GM23338 (cell line): ENCODE data around the gene CXorf65. TPM values are rescaled to one million over a fixed set of nuclear protein-coding genes. Genes with fewer than 3 reads are reported as not detected.
A peak's percentile ranks its signal among the peaks of the same experiment; 100 is the strongest.

ENCODE experiments used
- ATAC-seq: fragments of 200-7000 bp; cut with Tn5 transposase; 3 replicates; pipeline ENCODE4 v1.9.1; 2020
- DNase-seq: peaks from one replicate; pipeline ENCODE4 v3.0.0-alpha.2; 2015; ENCODE audit warnings: low spot score
- H2AFZ ChIP-seq: fragments of 200-600 bp; sonication (generic); 2 replicates; pipeline ENCODE4 v1.8.0; 2016; ENCODE audit warnings: antibody characterized with exemption, mild to moderate bottlenecking, moderate library complexity
- H3F3A ChIP-seq: fragments of 200-600 bp; sonication (generic); replicated peaks from 2 replicates; pipeline ENCODE4 v1.8.0; 2017; ENCODE audit warnings: antibody characterized with exemption, mixed run types, low read depth
- H3K27ac ChIP-seq: fragments of 200-600 bp; sonication (generic); 2 replicates; pipeline ENCODE4 v1.6.1; 2016; ENCODE audit warnings: low read depth
- H3K27me3 ChIP-seq: fragments of 200-600 bp; sonication (generic); 2 replicates; pipeline ENCODE4 v1.8.0; 2016; ENCODE audit warnings: mild to moderate bottlenecking, mixed run types, moderate library complexity; ENCODE audit not compliant: insufficient read depth
- H3K36me3 ChIP-seq: fragments of 200-600 bp; sonication (generic); 2 replicates; pipeline ENCODE4 v1.8.0; 2016; ENCODE audit warnings: mild to moderate bottlenecking; ENCODE audit not compliant: insufficient read depth
- H3K4me1 ChIP-seq: fragments of 200-600 bp; sonication (generic); 2 replicates; pipeline ENCODE4 v1.8.0; 2016; ENCODE audit warnings: mild to moderate bottlenecking, moderate library complexity; ENCODE audit not compliant: insufficient read depth
- H3K4me2 ChIP-seq: fragments of 200-600 bp; sonication (generic); 2 replicates; pipeline ENCODE4 v1.7.1; 2017; ENCODE audit warnings: mixed run types
- H3K4me3 ChIP-seq: fragments of 200-600 bp; sonication (generic); 2 replicates; pipeline ENCODE4 v1.6.1; 2016; ENCODE audit warnings: mixed run types
- H3K79me2 ChIP-seq: fragments of 200-600 bp; sonication (generic); replicated peaks from 2 replicates; pipeline ENCODE4 v1.8.0; 2017; ENCODE audit warnings: mild to moderate bottlenecking; ENCODE audit not compliant: insufficient read depth
- H3K9me2 ChIP-seq: fragments of 200-600 bp; sonication (generic); 2 replicates; pipeline ENCODE4 v1.8.0; 2017; ENCODE audit not compliant: insufficient read depth
- H4K20me1 ChIP-seq: fragments of 200-600 bp; sonication (generic); replicated peaks from 2 replicates; pipeline ENCODE4 v1.8.0; 2017; ENCODE audit warnings: mild to moderate bottlenecking; ENCODE audit not compliant: insufficient read depth
- H3K27ac Mint-ChIP-seq: 2 replicates; pipeline ENCODE4 v1.8.0; 2020; ENCODE audit warnings: inconsistent platforms, mild to moderate bottlenecking, moderate library complexity, mixed read lengths
- H3K27me3 Mint-ChIP-seq: 3 replicates; pipeline ENCODE4 v1.8.0; 2022; ENCODE audit warnings: low read depth, mild to moderate bottlenecking, moderate library complexity, mixed read lengths, inconsistent platforms; ENCODE audit not compliant: insufficient read depth, poor library complexity
- H3K36me3 Mint-ChIP-seq: 3 replicates; pipeline ENCODE4 v1.8.0; 2021; ENCODE audit warnings: low read depth, mild to moderate bottlenecking, inconsistent platforms, moderate library complexity, mixed read lengths
- H3K4me1 Mint-ChIP-seq: 3 replicates; pipeline ENCODE4 v1.8.0; 2020; ENCODE audit warnings: mild to moderate bottlenecking, inconsistent platforms, mixed read lengths
- H3K4me3 Mint-ChIP-seq: 3 replicates; pipeline ENCODE4 v1.8.0; 2021; ENCODE audit warnings: moderate library complexity, mild to moderate bottlenecking, inconsistent platforms, mixed read lengths
- H3K9me3 Mint-ChIP-seq: 3 replicates; pipeline ENCODE4 v1.8.0; 2020; ENCODE audit warnings: moderate library complexity, mild to moderate bottlenecking, inconsistent platforms, mixed read lengths
- CTCF ChIP-seq, 2 experiments: fragments of 200-600 bp in 1 of 2; sonication (generic) in 1 of 2; conservative IDR thresholded peaks; 2 replicates each; pipeline versions ENCODE4 v1.5.1 to v1.6.1; 2016 to 2017; ENCODE audit warnings: antibody characterized with exemption in 2 of 2, low read depth in 2 of 2, mild to moderate bottlenecking in 2 of 2, moderate library complexity in 1 of 2
- ZNF462 ChIP-seq: fragments of 250-450 bp; sonication (Bioruptor Pico); IDR thresholded peaks from 2 replicates; pipeline ENCODE4 v1.5.0; 2020; ENCODE audit warnings: mild to moderate bottlenecking, moderate library complexity
- polyA plus RNA-seq: library from polyadenylated mRNA; unstranded; fragments of >200 nt; fragmentation: Nextera tagmentation; extraction: Ambion mirVana; gene quantifications from 2 replicates; pipeline ENCODE4 v1.2.1, GENCODE V29; 2016
- total RNA-seq: library from RNA; depleted of rRNA; stranded (reverse); fragments of >200 nt; shearing (Covaris generic); gene quantifications from 2 replicates; pipeline ENCODE4 v1.2.3, GENCODE V29; 2014

CXorf65 gene
- total and polyA plus RNA-seq, 2 experiments from 2014 or later: 0.79 TPM; not detected in 1

GRCh38 chrX:71147496-71148277 lies 41.1 kb upstream of the CXorf65 start:
- no peaks in the 10 kb centered on the region for H3F3A ChIP-seq
- no peaks in the 10 kb centered on the region for H3K27me3 ChIP-seq
- ATAC-seq (peak; percentile 22), DNase-seq (peak; percentile 6)
- Mint-ChIP-seq H3K36me3 (peaks cover 2% of the 10 kb centered on the region; the same call in 1 of the 3 replicates), H3K4me3 (no peak overlapping the region), H3K4me1 (peaks cover 23% of the 10 kb centered on the region), H3K27ac (no peak overlapping the region), H3K9me3 (no peaks in the 10 kb centered on the region), H3K27me3 (peaks cover 6% of the 10 kb centered on the region)
- no peaks in the 10 kb centered on the region for H3K79me2 ChIP-seq
- no peak overlapping the region for H3K4me3 ChIP-seq
- TF ChIP-seq CTCF (conservative IDR thresholded peaks at IDR 0.05; ENCODE audit: low read depth in 2 of 2): peak in 1 of 2 experiments; percentile 17; a peak in 1 of 4 replicates
- TF ChIP-seq ZNF462 (CRISPR knock-in tag): no peak
- H2AFZ ChIP-seq: no peak overlapping the region
- H3K36me3 ChIP-seq: no peaks in the 10 kb centered on the region
- no peaks in the 10 kb centered on the region for H3K9me2 ChIP-seq
- no peaks in the 10 kb centered on the region for H4K20me1 ChIP-seq
- H3K4me2 ChIP-seq: no peak overlapping the region
- H3K27ac ChIP-seq: no peak overlapping the region
- peaks cover 8% of the 10 kb centered on the region; the same call in 1 of the 2 replicates for H3K4me1 ChIP-seq
